DND-41 (cell line): ENCODE data around the gene CAMK1.

Source experiments
- ATAC-seq: fragments of 200-7000 bp; cut with Tn5 transposase; 3 replicates; pipeline ENCODE4 v1.9.1; 2021; ENCODE audit warnings: low read depth; ENCODE audit not compliant: insufficient read depth
- DNase-seq: peaks from one replicate; pipeline ENCODE4 v3.0.0-alpha.2; 2020
- H2AFZ ChIP-seq: 2 replicates; pipeline ENCODE4 v1.6.0; 2012; ENCODE audit warnings: low read depth, low read length
- H3K27ac ChIP-seq: 2 replicates; pipeline ENCODE4 v1.5.1; 2012; ENCODE audit warnings: low read length, inconsistent platforms
- H3K27me3 ChIP-seq: fragments of 200-600 bp; sonication (generic); 2 replicates; pipeline ENCODE4 v1.6.0; 2012; ENCODE audit warnings: low read length, mild to moderate bottlenecking, inconsistent platforms; ENCODE audit not compliant: insufficient read depth, poor library complexity
- H3K36me3 ChIP-seq: 2 replicates; pipeline ENCODE4 v1.5.1; 2012; ENCODE audit warnings: low read length, inconsistent platforms; ENCODE audit not compliant: insufficient read depth
- H3K4me1 ChIP-seq: 2 replicates; pipeline ENCODE4 v1.5.1; 2012; ENCODE audit warnings: mild to moderate bottlenecking, low read length; ENCODE audit not compliant: insufficient read depth
- H3K4me2 ChIP-seq: 2 replicates; pipeline ENCODE4 v1.6.0; 2012; ENCODE audit warnings: mild to moderate bottlenecking, moderate library complexity, low read length, inconsistent platforms; ENCODE audit not compliant: insufficient read depth
- H3K4me3 ChIP-seq, 2 experiments: fragments of 200-600 bp in 1 of 2; shearing (Covaris generic) in 1 of 2; 2 replicates each; pipeline ENCODE4 v1.5.1; 2012 to 2016; ENCODE audit warnings: inconsistent platforms in 2 of 2, low read length in 2 of 2, mild to moderate bottlenecking in 2 of 2, low read depth in 1 of 2, moderate library complexity in 1 of 2
- H3K79me2 ChIP-seq: 2 replicates; pipeline ENCODE4 v1.6.0; 2012; ENCODE audit warnings: low read length, inconsistent platforms; ENCODE audit not compliant: insufficient read depth
- H3K9ac ChIP-seq: 2 replicates; pipeline ENCODE4 v1.6.0; 2012; ENCODE audit warnings: low read depth, mild to moderate bottlenecking, inconsistent platforms, low read length, moderate library complexity
- H3K9me3 ChIP-seq: 2 replicates; pipeline ENCODE4 v1.5.1; 2012; ENCODE audit warnings: low read length, moderate library complexity, mild to moderate bottlenecking, inconsistent platforms; ENCODE audit not compliant: insufficient read depth, severe bottlenecking
- H4K20me1 ChIP-seq: 2 replicates; pipeline ENCODE4 v1.6.0; 2012; ENCODE audit warnings: low read length; ENCODE audit not compliant: insufficient read depth
- CTCF ChIP-seq: IDR thresholded peaks from 2 replicates; pipeline ENCODE4 v1.5.1; 2012; ENCODE audit warnings: borderline replicate concordance, low read length, moderate library complexity, mild to moderate bottlenecking; ENCODE audit not compliant: poor library complexity, severe bottlenecking; ENCODE audit errors: extremely low read depth
- EZH2 ChIP-seq: IDR thresholded peaks from 3 replicates; pipeline ENCODE4 v1.6.1; 2012; ENCODE audit warnings: borderline replicate concordance, low read depth, mild to moderate bottlenecking, moderate library complexity, low read length, inconsistent platforms; ENCODE audit not compliant: severe bottlenecking

Gene CAMK1

GRCh38 chr3:9762871-9763270 is 6.9 kb downstream of the CAMK1 start:
- ATAC-seq (no peak), DNase-seq (no peak)
- no peak overlapping the region for H3K4me3 ChIP-seq
- H3K79me2 ChIP-seq, result no peaks in the 10 kb centered on the region
- no peaks in the 10 kb centered on the region for H3K4me1 ChIP-seq
- no peak overlapping the region for H2AFZ ChIP-seq
- H3K4me2 ChIP-seq, result no peak overlapping the region
- TF ChIP-seq CTCF, result no peak
- TF ChIP-seq EZH2, result no peak
- no peak overlapping the region for H3K9ac ChIP-seq
- H4K20me1 ChIP-seq, result no peaks in the 10 kb centered on the region
- no peaks in the 10 kb centered on the region for H3K27me3 ChIP-seq
- no peak overlapping the region for H3K27ac ChIP-seq
- no peaks in the 10 kb centered on the region for H3K9me3 ChIP-seq
- no peaks in the 10 kb centered on the region for H3K36me3 ChIP-seq

GRCh38 chr3:9761919-9762318 is 7.8 kb downstream of the CAMK1 start:
- H3K4me2 ChIP-seq, result no peak overlapping the region
- no peaks in the 10 kb centered on the region for H4K20me1 ChIP-seq
- H3K4me1 ChIP-seq, result no peaks in the 10 kb centered on the region
- H2AFZ ChIP-seq, result no peak overlapping the region
- H3K9ac ChIP-seq, result no peak overlapping the region
- no peaks in the 10 kb centered on the region for H3K79me2 ChIP-seq
- peaks cover 7% of the 10 kb centered on the region for H3K36me3 ChIP-seq
- no peak overlapping the region for H3K27ac ChIP-seq
- no peak for TF ChIP-seq CTCF
- no peak for TF ChIP-seq EZH2
- no peaks in the 10 kb centered on the region for H3K9me3 ChIP-seq
- H3K4me3 ChIP-seq, result no peak overlapping the region
- DNase-seq (no peak), ATAC-seq (no peak)
- no peaks in the 10 kb centered on the region for H3K27me3 ChIP-seq

GRCh38 chr3:9760779-9761505 is 8.8 kb downstream of the CAMK1 start:
- H3K9ac ChIP-seq, result no peak overlapping the region
- ATAC-seq (no peak), DNase-seq (no peak)
- no peak overlapping the region for H3K4me3 ChIP-seq
- H3K27me3 ChIP-seq, result no peaks in the 10 kb centered on the region
- no peak overlapping the region for H2AFZ ChIP-seq
- TF ChIP-seq EZH2 (no peak), CTCF (no peak)
- H3K9me3 ChIP-seq, result no peaks in the 10 kb centered on the region
- H3K27ac ChIP-seq, result no peak overlapping the region
- no peak overlapping the region for H3K4me2 ChIP-seq
- H3K4me1 ChIP-seq, result no peaks in the 10 kb centered on the region
- H3K36me3 ChIP-seq, result peaks cover 15% of the 10 kb centered on the region
- H4K20me1 ChIP-seq, result no peaks in the 10 kb centered on the region
- H3K79me2 ChIP-seq, result no peaks in the 10 kb centered on the region
